Endothelial cell of umbilical vein (primary cell): Measurements from ENCODE around the gene RSPRY1. TPM values are rescaled to one million over a fixed set of nuclear protein-coding genes. Genes with fewer than 3 reads are reported as not detected.

ENCODE experiments used
- BruUV-seq: library from RNA; stranded (reverse); fragments of 400-500 nt; replicated peaks from 2 replicates; lab custom pipeline; 2021; lab: Mats Ljungman, UMichigan
- CTCF ChIA-PET: fragments of 300-600, 350-600 bp; sonication (Branson Sonifier 250); formaldehyde crosslinking; loops from one replicate; lab custom pipeline; 2021; ENCODE audit warnings: antibody characterized with exemption, inconsistent platforms; lab: Charles Lee
- POLR2A ChIA-PET: fragments of 300-600, 350-600 bp; sonication (Branson Sonifier 250); formaldehyde crosslinking; loops from one replicate; lab custom pipeline; 2021; ENCODE audit warnings: antibody characterized with exemption, inconsistent platforms; lab: Charles Lee
- DNase-seq: peaks from one replicate; pipeline ENCODE4 v3.0.0-alpha.2; 2011; ENCODE audit warnings: low read depth, low spot score
- FAIRE-seq: peaks from 2 replicates; lab custom pipeline; 2011; peaks lifted over from hg19 to GRCh38; lab: Jason Lieb, UNC
- H2AFZ ChIP-seq: 2 replicates; pipeline ENCODE4 v1.6.0; 2012; ENCODE audit warnings: low read depth, low read length, control low read depth, inconsistent platforms
- H3K27ac ChIP-seq: 2 replicates; pipeline ENCODE4 v1.5.1; 2011; ENCODE audit warnings: low read depth, mild to moderate bottlenecking, control low read depth, low read length, moderate library complexity; ENCODE audit not compliant: insufficient read depth
- H3K27me3 ChIP-seq, 2 experiments: 2 replicates each; pipeline versions ENCODE4 v1.6.0 to v1.6.1; 2011; ENCODE audit warnings: low read length in 2 of 2, mixed read lengths in 1 of 2; ENCODE audit not compliant: control insufficient read depth in 2 of 2, insufficient read depth in 2 of 2
- H3K36me3 ChIP-seq, 2 experiments: 2 replicates in 1 of 2; 3 replicates in 1 of 2; pipeline ENCODE4 v1.5.1; 2011; ENCODE audit warnings: low read length in 2 of 2, mild to moderate bottlenecking in 1 of 2, moderate library complexity in 1 of 2; ENCODE audit not compliant: control insufficient read depth in 2 of 2, insufficient read depth in 2 of 2; ENCODE audit errors: extremely low read depth in 1 of 2
- H3K4me1 ChIP-seq: 3 replicates; pipeline ENCODE4 v1.5.1; 2011; ENCODE audit warnings: mild to moderate bottlenecking, low read length; ENCODE audit not compliant: control insufficient read depth, insufficient read depth; ENCODE audit errors: extremely low read depth
- H3K4me2 ChIP-seq: 2 replicates; pipeline ENCODE4 v1.6.1; 2011; ENCODE audit warnings: low read length, control low read depth, mixed read lengths; ENCODE audit not compliant: insufficient read depth
- H3K4me3 ChIP-seq, 3 experiments: fragments of 200-600 bp in 1 of 3; sonication (generic), shearing (Covaris generic) in 1 of 3; replicated peaks in 1 of 3; 2 replicates each; pipeline ENCODE4 v1.5.1; 2011 to 2016; ENCODE audit warnings: control low read depth in 3 of 3, low read length in 3 of 3, mild to moderate bottlenecking in 2 of 3, inconsistent platforms in 1 of 3, low read depth in 1 of 3, moderate library complexity in 1 of 3; ENCODE audit not compliant: insufficient read depth in 1 of 3
- H3K79me2 ChIP-seq: 2 replicates; pipeline ENCODE4 v1.6.0; 2012; ENCODE audit warnings: low read length, inconsistent platforms; ENCODE audit not compliant: control insufficient read depth, insufficient read depth
- H3K9ac ChIP-seq: replicated peaks from 2 replicates; pipeline ENCODE3; 2011; ENCODE audit warnings: low read length, control low read depth; ENCODE audit not compliant: insufficient read depth; ENCODE audit errors: extremely low read depth
- H3K9me1 ChIP-seq: replicated peaks from 3 replicates; pipeline ENCODE4 v1.6.0; 2011; ENCODE audit warnings: mild to moderate bottlenecking, low read length; ENCODE audit not compliant: control insufficient read depth, insufficient read depth; ENCODE audit errors: extremely low read depth
- H3K9me3 ChIP-seq: replicated peaks from 2 replicates; pipeline ENCODE4 v1.5.1; 2012; ENCODE audit warnings: low read length, inconsistent platforms; ENCODE audit not compliant: control insufficient read depth, insufficient read depth
- H4K20me1 ChIP-seq: replicated peaks from 2 replicates; pipeline ENCODE3; 2011; ENCODE audit warnings: mild to moderate bottlenecking, low read length; ENCODE audit not compliant: control insufficient read depth, insufficient read depth; ENCODE audit errors: extremely low read depth
- FOS ChIP-seq: IDR thresholded peaks from 2 replicates; pipeline ENCODE4 v1.6.1; 2011; ENCODE audit warnings: mild to moderate bottlenecking, low read length, moderate library complexity, borderline replicate concordance; ENCODE audit not compliant: insufficient read depth
- GATA2 ChIP-seq: IDR thresholded peaks from 2 replicates; pipeline ENCODE4 v1.7.0; 2011; ENCODE audit warnings: low read depth, mild to moderate bottlenecking, moderate library complexity, mixed read lengths, low read length; ENCODE audit not compliant: insufficient read length, insufficient read depth
- POLR2A ChIP-seq: IDR thresholded peaks from 2 replicates; pipeline ENCODE4 v1.6.1; 2012; ENCODE audit warnings: low read depth, mild to moderate bottlenecking, control low read depth, low read length
- POLR2AphosphoS5 ChIP-seq: IDR thresholded peaks from 2 replicates; pipeline ENCODE4 v1.6.1; 2012; ENCODE audit warnings: low read depth, mild to moderate bottlenecking, control low read depth, low read length, moderate library complexity; ENCODE audit not compliant: insufficient read depth
- dilution Hi-C: fragments of 300-500 bp; cut with MboI; formaldehyde crosslinking; loops from one replicate; pipeline ENCODE4 v1.15.0; 2019; ENCODE audit warnings: low sequenced_read_pairs; ENCODE audit not compliant: extremely low pct_ligation_motif_present
- intact Hi-C: fragments of 100-400 bp; cut with micrococcal nuclease; formaldehyde crosslinking; loops from one replicate; pipeline ENCODE4 v1.10.0; 2022
- polyA plus RNA-seq, 4 experiments: library from polyadenylated mRNA; depleted of rRNA in 3 of 4; stranded (reverse) in 3 of 4; unstranded in 1 of 4; fragments of >200 nt; gene quantifications; 2 replicates each; pipeline versions ENCODE4 v1.2.1 to v1.2.3, GENCODE V29; 2011 to 2012; ENCODE audit warnings: missing spikeins in 1 of 4
- total RNA-seq: library from RNA; stranded (reverse); gene quantifications from 2 replicates; pipeline ENCODE4 v1.2.3, GENCODE V29; 2021
- TF ChIP-seq, protein P1 (sequence below): IDR thresholded peaks from 2 replicates; pipeline ENCODE4 v1.6.1; 2011; ENCODE audit not compliant: insufficient read depth, insufficient read length
- TF ChIP-seq, protein P2 (sequence below), 2 donors: IDR thresholded peaks; 1 replicate in 1 of 2; 2 replicates in 1 of 2; pipeline ENCODE4 v1.5.1; 2011; ENCODE audit warnings: low read length in 2 of 2, mild to moderate bottlenecking in 2 of 2, moderate library complexity in 2 of 2, control low read depth in 1 of 2, inconsistent platforms in 1 of 2, low read depth in 1 of 2; ENCODE audit not compliant: insufficient read depth in 1 of 2; ENCODE audit errors: extremely low read depth in 1 of 2

Gene RSPRY1
- total and polyA plus RNA-seq, 2 donors (not counting 3 experiments of a cell fraction or from before 2014, with no cell fraction given), result 28.5 to 55.1 TPM

DNA sequence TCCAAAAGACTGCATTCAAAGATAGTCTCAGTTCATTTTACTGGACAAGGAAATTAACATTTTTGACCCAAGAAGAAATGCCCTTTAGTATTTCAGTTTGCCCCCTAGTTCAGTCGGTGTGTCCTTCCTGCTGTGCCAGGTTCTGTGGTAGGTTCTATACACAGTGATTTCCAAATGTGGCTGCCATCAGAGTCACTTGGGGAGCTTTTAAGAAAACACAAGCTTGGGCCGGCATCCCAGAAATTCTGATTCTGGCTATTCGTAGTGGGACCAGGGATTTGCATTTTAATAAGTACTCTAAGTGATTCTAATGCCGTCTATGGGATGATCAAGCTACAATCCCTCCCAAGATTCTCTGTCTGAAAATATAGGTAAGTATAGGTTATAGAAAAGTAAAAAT is 10.2 kb downstream of the RSPRY1 start:
- FAIRE-seq (no peak), DNase-seq (no peak)
- ChIA-PET CTCF (no interaction called here), POLR2A (no interaction called here)
- BruUV-seq, result no TSS peak
- no peak for TF ChIP-seq GATA2
- TF ChIP-seq, protein P1, sequence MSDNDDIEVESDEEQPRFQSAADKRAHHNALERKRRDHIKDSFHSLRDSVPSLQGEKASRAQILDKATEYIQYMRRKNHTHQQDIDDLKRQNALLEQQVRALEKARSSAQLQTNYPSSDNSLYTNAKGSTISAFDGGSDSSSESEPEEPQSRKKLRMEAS, result no peak
- no peak for TF ChIP-seq POLR2AphosphoS5
- no peak for TF ChIP-seq FOS
- TF ChIP-seq POLR2A, result no peak
- TF ChIP-seq, protein P2, sequence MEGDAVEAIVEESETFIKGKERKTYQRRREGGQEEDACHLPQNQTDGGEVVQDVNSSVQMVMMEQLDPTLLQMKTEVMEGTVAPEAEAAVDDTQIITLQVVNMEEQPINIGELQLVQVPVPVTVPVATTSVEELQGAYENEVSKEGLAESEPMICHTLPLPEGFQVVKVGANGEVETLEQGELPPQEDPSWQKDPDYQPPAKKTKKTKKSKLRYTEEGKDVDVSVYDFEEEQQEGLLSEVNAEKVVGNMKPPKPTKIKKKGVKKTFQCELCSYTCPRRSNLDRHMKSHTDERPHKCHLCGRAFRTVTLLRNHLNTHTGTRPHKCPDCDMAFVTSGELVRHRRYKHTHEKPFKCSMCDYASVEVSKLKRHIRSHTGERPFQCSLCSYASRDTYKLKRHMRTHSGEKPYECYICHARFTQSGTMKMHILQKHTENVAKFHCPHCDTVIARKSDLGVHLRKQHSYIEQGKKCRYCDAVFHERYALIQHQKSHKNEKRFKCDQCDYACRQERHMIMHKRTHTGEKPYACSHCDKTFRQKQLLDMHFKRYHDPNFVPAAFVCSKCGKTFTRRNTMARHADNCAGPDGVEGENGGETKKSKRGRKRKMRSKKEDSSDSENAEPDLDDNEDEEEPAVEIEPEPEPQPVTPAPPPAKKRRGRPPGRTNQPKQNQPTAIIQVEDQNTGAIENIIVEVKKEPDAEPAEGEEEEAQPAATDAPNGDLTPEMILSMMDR (IDR thresholded peaks at IDR 0.05; ENCODE audit: extremely low read depth in 1 of 2, insufficient read depth in 1 of 2, low read depth in 1 of 2, low read length in 2 of 2), result no peak
- no peaks in the 10 kb centered on the region for H3K27me3 ChIP-seq
- H3K36me3 ChIP-seq, result no peaks in the 10 kb centered on the region
- no peak overlapping the region for H3K4me3 ChIP-seq
- no peak overlapping the region for H2AFZ ChIP-seq
- dilution Hi-C loops (no loop called here), intact Hi-C loops (no loop called here)
- peaks cover 63% of the 10 kb centered on the region for H3K79me2 ChIP-seq
- no peaks in the 10 kb centered on the region for H3K9me1 ChIP-seq
- H3K9ac ChIP-seq, result no peak overlapping the region
- H3K27ac ChIP-seq, result no peak overlapping the region
- no peaks in the 10 kb centered on the region for H4K20me1 ChIP-seq
- no peaks in the 10 kb centered on the region for H3K9me3 ChIP-seq
- peaks cover 45% of the 10 kb centered on the region for H3K4me1 ChIP-seq
- H3K4me2 ChIP-seq, result no peak overlapping the region
